GM23338 (cell line): ENCODE measurements around the gene BTBD19.

Source experiments
- CREB1 ChIP-seq: fragments of 250-450 bp; sonication (Bioruptor Pico); IDR thresholded peaks from 2 replicates; pipeline ENCODE4 v1.5.0; 2020; ENCODE audit warnings: low read depth, mild to moderate bottlenecking, moderate library complexity
- ETS1 ChIP-seq: IDR thresholded peaks from 2 replicates; pipeline ENCODE4 v1.6.1; 2016; ENCODE audit warnings: antibody characterized with exemption
- EZH2 ChIP-seq: fragments of 200-600 bp; sonication (generic); IDR thresholded peaks from one replicate; pipeline ENCODE4 v1.8.0; 2017; ENCODE audit warnings: antibody characterized with exemption, mild to moderate bottlenecking, low read depth; ENCODE audit not compliant: unreplicated experiment
- POLR2AphosphoS5 ChIP-seq: IDR thresholded peaks from 2 replicates; pipeline ENCODE4 v1.6.1; 2016; ENCODE audit warnings: antibody characterized with exemption, low read depth
- TF ChIP-seq, protein P1 (sequence below), 2 experiments: fragments of 200-600 bp in 1 of 2; sonication (generic) in 1 of 2; conservative IDR thresholded peaks; 2 replicates each; pipeline versions ENCODE4 v1.5.1 to v1.6.1; 2016 to 2017; ENCODE audit warnings: antibody characterized with exemption in 2 of 2, low read depth in 2 of 2, mild to moderate bottlenecking in 2 of 2, moderate library complexity in 1 of 2
- TF ChIP-seq, protein P2 (sequence below): IDR thresholded peaks from one replicate; pipeline ENCODE4 v1.6.1; 2018; ENCODE audit warnings: antibody characterized with exemption; ENCODE audit not compliant: unreplicated experiment

DNA sequence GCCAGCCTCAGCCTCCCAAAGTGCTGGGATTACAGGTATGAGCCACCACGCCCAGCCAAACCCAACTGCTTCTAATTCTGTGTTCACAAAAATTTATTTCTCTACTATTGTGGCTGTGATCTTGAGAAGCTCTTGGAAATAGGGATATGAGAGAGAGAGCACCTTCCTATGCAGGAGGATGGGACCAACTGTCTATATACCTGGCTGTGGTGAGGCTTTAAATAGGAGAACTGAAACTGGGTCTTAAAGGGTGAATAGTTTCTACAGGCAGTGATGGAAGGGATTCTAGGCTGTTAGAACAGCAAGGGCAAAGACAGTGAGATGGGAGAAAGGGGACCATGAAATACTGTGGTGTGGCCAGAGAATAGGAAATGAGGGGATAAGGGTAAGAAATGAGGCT lies 43.0 kb downstream of the BTBD19 start:
- TF ChIP-seq, protein P1, sequence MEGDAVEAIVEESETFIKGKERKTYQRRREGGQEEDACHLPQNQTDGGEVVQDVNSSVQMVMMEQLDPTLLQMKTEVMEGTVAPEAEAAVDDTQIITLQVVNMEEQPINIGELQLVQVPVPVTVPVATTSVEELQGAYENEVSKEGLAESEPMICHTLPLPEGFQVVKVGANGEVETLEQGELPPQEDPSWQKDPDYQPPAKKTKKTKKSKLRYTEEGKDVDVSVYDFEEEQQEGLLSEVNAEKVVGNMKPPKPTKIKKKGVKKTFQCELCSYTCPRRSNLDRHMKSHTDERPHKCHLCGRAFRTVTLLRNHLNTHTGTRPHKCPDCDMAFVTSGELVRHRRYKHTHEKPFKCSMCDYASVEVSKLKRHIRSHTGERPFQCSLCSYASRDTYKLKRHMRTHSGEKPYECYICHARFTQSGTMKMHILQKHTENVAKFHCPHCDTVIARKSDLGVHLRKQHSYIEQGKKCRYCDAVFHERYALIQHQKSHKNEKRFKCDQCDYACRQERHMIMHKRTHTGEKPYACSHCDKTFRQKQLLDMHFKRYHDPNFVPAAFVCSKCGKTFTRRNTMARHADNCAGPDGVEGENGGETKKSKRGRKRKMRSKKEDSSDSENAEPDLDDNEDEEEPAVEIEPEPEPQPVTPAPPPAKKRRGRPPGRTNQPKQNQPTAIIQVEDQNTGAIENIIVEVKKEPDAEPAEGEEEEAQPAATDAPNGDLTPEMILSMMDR (conservative IDR thresholded peaks at IDR 0.05; ENCODE audit: low read depth in 2 of 2), result no peak
- TF ChIP-seq, protein P2, sequence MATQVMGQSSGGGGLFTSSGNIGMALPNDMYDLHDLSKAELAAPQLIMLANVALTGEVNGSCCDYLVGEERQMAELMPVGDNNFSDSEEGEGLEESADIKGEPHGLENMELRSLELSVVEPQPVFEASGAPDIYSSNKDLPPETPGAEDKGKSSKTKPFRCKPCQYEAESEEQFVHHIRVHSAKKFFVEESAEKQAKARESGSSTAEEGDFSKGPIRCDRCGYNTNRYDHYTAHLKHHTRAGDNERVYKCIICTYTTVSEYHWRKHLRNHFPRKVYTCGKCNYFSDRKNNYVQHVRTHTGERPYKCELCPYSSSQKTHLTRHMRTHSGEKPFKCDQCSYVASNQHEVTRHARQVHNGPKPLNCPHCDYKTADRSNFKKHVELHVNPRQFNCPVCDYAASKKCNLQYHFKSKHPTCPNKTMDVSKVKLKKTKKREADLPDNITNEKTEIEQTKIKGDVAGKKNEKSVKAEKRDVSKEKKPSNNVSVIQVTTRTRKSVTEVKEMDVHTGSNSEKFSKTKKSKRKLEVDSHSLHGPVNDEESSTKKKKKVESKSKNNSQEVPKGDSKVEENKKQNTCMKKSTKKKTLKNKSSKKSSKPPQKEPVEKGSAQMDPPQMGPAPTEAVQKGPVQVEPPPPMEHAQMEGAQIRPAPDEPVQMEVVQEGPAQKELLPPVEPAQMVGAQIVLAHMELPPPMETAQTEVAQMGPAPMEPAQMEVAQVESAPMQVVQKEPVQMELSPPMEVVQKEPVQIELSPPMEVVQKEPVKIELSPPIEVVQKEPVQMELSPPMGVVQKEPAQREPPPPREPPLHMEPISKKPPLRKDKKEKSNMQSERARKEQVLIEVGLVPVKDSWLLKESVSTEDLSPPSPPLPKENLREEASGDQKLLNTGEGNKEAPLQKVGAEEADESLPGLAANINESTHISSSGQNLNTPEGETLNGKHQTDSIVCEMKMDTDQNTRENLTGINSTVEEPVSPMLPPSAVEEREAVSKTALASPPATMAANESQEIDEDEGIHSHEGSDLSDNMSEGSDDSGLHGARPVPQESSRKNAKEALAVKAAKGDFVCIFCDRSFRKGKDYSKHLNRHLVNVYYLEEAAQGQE, result no peak
- TF ChIP-seq POLR2AphosphoS5 (no peak), EZH2 (no peak), ETS1 (no peak), CREB1 (no peak)
